NCI-H524 treated with DMSO at 0.1 percent for 48 hours (cell line): ENCODE results near the gene ABCB6.
A peak's percentile ranks its signal among the peaks of the same experiment; 100 is the strongest.
"Not testable (repeated sequence)": the region's sequence is repeated elsewhere in the genome, so short reads cannot be mapped to it uniquely, and the experiment has no call there.

Source experiments
- DNase-seq: peaks from one replicate; lab custom pipeline; 2025; lab: John Stamatoyannopoulos, UW

ABCB6 gene

DNA sequence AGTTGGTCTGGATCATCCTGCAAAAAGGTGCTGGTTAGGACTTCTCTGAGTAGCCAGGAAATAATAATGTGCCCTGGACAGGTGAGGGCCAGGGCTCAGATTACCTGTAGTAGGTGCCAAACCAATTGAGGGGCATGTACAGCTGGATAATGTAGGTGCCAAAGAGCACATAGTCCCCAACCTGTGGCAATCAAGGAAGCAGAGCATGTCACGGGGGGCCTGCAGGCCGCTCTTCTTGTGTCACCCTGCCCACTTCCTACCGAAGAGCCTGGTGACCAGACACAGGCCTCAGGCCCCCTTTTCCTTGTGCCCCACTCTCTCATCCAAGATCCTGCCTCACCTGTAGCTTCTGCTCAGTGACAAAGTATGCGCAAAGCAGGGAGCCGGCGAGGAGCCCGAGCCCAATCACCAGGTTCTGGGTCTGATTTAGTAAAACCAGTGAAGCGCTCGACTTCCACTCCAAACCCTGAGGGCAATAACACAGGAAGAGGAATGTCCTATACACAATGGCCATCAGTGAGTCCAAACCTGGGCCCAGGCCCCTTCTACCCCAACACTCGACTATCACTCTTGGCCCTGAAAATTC is 5.2 kb downstream of the ABCB6 start:
- no peak for DNase-seq

DNA sequence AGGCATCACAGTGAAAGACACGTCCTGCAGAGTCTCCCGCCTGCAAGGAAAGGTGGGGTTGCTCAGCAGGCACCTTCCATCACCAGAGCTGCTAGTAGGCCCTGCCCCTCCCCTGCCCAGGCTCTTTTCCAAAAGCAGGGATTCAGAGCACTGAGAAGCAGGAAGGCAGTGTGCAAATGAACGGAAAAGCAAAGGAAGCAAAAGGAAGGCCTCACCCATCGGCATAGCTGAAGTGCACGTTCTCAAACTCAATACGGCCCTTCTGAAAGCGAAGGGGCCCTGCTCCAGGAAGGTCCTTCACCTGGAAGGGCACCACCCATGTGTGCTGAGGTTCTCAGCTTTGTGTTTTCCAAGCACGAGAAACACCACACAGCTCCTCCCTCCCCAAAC is 5.7 kb downstream of the ABCB6 start:
- no peak for DNase-seq

DNA sequence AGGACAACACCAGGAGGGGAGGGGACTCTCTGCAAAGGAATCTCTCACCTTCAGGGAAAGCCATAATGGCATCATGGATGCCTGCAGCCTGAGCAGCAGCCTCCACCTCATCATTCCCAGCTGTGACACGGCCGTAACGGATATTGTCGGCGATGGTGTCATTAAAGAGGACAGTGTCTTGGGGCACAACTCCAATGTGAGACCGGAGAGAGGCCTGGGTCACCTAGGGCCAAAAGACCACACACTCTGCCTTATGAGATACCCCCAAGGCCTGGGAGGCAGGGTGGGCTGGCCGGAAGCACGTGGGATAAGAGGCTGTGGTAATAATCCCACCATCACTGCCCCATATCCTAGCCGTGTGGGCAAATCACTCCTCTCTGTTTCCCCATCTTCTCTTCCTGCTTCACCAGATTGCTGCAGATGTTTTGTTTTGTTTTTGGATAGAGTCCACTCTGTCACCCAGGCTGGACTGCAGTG is 7.8 kb downstream of the ABCB6 start:
- no peak for DNase-seq

DNA sequence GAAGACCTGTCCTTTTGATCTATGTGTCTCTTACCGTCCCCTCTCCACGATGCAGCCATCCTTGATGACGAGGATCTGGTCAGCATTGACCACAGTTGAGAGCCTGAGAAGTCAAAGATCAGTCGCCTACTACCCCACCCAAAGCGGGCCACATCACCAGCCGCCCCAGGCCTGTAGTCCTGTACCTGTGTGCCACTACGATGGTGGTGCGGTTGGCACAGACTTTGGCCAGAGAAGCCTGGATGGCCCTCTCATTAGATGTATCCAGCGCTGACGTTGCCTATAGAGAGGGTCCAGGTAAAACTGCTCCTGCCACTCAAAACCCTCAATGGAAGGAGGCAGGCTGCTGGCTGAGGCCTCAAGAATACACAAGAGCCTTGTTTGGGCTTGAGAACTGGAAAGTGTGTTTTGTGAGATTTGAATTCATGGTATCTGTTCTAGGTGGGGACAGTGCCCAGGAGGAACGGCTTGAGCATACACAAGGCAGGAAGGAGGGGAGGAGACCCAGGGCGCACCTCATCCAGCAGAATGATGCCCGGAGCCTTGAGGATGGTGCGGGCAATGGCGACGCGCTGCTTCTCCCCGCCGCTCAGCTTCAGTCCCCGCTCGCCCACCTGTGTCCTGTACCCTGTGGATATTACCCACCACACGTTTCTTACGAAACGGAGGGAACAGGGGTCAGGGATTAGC is 8.4 kb downstream of the ABCB6 start:
- no peak for DNase-seq

DNA sequence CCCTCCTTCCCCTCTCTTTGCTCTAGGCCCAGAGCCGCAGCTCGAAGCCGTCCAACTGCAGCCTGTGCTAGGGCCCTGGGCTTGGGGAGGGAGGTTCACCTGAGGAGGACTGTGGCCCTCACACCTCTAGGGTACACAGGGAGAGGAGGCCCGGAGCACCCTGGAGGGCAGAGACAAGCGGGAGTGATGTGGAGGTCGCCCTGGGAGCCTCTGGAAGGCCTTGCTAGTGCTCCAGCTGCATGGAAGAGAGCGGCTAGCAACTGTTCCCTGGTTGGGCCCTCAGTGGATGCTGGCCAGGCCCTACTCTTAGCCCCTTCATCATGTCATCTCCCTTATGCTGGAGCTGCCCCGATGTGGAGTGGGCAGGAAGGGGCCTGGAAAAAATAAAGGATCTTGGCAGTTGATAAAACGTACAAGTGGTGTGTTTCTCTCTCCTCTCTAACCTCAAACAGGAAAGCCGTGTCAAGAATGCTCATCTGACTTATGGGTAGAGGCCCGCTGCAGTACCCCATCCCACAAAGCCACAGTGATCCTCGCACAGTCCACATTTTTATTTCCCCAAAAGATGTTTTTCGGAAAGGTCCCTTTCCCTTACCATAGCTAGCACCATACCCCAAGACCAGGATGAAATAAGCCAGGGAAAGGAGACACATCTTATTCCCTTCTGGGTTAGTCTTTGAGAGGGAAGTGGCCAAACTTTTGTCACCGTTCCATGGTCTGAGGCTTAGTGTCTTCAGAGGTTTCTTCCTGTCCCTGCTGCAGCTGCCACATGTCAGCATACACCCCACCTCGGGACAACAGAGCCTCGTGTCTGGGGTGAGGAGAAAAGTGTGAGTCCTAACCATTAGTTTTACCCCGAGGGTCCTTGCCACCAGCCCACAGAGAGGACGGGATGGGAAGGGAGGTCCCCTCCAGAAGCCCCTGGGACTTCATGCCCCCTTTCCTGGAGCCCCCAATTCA is 9.2 kb downstream of the ABCB6 start:
- DNase-seq: no peak

DNA sequence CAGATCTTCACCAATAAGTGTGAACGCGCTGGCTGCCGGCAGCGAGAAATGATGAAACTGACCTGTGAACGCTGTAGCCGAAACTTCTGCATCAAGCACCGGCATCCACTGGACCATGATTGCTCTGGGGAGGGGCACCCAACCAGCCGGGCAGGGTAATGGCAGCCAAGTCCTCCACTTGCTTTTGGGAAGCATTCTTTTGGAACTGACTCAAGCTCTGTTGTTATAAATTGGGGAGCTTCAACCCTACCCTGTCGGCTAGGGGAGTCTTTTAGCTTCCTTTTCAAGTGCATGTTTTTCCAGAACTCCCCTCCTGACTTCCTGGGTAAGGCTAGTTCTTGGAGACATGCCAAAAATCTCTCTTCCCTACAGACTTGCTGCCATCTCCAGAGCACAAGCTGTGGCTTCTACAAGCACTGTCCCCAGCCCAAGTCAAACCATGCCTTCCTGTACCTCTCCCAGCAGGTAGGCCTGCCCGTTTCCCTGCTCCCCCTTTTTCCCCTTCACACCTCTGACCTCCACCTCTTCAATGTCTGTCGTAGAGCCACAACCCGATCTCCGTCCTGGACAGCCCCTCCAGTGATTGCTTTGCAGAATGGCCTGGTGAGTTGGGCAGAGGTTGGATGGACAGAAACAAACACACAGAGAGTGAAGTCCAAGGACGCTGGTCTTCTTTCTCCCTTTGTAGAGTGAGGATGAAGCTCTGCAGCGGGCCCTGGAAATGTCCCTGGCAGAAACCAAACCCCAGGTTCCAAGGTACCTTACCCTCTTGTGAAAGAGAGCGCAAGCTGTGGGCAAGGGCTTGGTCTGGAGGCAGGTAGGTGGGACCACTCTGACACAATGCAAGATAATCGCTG is 10.6 kb downstream of the ABCB6 start:
- DNase-seq: no peak

DNA sequence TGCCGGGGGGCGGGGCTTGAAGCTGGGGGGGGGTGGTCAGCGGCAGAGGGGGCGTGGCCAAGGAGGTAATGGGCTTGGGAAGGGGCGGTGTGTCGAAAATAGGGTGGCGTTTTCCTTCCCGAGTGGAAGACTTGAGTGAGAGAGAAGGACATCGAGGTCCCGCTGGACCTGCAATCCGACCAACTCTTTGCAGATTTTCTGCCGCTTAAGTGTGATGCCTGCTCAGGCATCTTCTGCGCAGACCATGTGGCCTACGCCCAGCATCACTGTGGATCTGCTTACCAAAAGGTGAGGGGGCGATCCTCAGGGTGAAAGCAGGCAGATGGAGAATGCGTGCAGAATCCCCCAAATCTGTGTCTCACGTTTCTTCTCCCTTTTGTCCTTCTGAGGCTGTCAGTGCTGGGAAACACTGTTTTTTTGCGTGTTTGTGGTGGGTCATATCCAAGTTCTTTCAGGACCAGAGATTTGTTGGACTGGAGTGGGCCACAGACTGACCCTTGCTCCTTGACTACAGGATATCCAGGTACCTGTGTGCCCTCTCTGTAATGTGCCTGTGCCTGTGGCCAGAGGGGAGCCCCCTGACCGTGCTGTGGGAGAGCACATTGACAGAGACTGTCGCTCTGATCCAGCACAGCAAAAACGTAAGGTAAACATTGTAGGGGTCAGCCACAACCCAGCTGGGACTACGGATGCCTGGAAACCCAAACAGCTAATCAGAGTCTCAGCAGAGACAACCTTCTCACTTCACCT is 11.4 kb downstream of the ABCB6 start:
- no peak for DNase-seq

DNA sequence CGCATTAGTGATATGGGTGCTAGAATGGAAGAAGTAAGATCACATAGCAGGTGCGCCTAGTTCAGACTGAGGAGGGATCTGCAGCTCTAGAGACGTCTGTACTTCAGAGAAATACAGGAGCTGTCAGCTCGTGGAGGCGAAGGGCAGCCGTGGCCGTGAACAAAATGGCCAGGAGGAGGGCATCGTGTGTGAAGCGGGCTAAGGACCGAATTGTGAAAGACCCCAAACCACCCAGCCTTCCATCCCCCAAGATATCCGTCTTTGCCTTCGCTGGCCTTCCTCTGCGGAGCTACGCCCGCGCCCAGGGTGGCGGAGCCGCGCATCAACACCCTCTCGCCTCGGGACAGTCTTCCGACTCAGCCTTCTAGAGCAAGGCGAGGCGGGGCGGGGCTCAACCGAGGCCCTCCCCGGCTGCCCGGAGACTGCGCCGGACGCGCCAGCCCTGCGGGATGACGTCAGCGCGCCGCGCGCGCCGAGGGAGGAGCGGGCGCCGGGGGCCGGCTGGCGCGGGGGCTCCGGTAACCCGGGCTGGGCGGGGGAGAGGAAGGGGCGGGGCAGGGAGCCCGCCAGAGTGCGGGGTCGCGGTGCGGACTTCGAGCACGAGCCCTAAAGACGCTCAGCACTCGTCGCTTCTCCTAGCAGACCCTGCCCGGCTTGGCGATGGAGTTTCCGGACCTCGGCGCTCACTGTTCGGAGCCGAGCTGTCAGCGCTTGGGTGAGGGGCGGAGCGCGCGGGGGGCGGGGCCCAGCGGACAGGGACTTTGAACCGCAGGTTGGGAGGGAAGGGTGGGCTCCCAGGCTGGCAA is 12.2 kb downstream of the ABCB6 start, which contains the start of gene ZFAND2B:
TSS of gene ZFAND2B (plus strand) at position 455 of the 806 bp plus-strand sequence. CDS start at position 661, 206 bp downstream.
- peak; percentile 51 for DNase-seq

DNA sequence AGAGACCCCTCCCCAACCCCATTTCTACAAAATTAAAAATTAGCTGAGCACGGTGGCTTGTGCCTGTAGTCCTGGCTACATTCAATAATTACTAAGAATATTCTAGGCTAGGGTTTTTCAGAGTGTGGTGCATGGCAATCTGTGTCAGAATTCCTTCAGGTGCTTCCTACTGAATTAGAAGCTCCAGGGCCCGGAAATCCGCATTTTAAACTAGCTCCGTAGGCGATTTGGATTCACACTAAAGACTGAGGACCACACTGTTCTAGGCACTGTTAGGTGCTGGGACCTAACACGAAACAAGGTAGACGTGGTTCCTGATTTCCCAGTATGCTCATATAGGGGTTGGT is 12.8 kb downstream of the ABCB6 start:
- no peak for DNase-seq

DNA sequence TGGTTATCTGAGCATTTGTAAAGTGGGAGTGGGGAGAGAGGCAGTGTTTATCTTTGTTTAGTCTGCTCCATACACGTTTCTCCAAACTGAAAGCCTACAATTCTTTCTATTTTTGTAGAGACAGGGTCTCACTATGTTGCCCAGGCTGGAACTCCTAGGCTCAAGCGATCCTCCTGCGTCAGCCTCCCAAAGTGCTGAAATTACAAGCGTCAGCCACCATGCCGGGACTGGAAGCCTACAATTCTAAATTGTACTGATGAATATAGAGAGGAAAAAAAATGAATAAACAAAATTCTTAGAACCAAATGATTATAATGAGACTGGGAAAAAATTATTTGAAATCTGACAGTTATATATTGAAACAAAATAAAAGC is 13.6 kb downstream of the ABCB6 start:
- DNase-seq: no peak

DNA sequence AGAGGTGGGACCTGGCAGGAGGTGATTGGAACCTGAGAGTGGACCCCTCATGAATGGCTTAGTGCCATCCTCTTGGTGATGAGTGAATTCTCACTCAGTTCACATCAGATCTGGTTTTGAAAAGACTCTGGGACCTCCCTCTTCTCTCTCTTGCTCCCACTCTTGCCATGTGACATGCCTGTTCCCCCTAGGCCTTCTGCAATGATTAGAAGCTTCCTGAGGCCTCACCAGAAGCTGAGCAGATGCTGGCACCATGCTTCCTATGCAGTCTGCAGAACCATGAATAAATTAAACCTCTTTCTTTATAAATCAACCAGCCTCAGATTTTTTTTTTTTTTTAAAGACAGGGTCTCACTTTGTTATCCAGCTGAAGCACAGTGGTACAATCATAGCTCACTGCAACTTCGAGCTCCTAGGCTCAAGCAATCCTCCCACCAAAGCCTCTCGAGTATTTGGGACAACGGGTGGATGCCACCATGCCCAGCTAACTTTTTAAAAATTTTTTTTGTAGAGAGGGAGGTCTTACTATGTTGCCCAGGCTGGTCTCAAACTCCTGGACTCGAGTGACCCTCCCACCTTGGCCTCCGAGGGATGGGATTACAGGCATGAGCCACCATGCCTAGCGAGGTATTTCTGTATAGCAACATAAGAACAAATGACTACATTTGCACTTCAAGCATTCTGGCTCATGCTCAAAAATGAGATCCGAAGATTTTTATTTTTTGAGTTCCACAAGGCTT is 14.2 kb downstream of the ABCB6 start:
- DNase-seq: no peak

DNA sequence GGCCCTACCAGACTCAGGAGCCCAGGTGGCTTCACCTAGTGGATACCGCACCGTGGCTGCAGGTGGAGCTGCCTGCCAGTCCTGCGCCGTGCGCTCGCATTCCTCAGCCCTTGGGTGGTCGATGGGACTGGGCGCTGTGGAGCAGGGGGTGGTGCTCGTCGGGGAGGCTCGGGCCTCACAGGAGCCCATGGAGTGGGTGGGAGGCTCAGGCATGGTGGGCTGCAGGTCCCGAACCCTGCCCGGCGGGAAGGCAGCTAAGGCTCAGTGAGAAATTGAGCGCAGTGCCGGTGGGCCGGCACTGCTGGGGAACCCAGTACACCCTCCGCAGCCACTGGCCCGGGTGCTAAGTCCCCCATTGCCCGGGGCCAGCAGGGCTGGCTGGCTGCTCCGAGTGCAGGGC is 17.4 kb downstream of the ABCB6 start:
- not testable (repeated sequence) for DNase-seq

DNA sequence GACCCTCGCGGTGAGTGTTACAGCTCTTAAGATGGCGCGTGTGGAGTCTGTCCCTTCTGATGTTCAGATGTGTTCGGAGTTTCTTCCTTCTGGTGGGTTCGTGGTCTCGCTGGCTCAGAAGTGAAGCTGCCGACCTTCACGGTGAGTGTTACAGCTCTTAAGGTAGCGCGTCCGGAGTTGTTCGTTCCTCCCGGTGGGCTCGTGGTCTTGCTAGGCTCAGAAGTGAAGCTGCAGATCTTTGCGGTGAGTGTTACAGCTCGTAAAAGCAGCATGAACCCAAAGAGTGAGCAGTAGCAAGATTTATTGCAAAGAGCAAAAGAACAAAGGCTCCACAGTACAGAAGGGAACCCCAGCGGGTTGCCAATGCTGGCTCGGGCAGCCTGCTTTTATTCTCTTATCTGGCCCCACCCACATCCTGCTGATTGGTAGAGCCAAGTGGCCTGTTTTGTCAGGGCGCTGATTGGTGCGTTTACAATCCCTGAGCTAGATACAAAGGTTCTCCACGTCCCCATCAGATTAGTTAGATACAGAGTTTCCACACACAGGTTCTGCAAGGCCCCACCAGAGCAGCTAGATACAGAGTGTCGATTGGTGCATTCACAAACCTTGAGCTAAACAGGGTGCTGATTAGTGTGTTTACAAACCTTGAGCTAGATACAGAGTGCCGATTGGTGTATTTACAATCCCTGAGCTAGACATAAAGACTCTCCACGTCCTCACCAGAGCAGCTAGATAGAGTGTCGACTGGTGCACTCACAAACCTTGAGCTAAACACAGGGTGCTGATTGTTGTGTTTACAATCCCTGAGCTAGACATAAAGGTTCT is 18.0 kb downstream of the ABCB6 start:
- DNase-seq: not testable (repeated sequence)

DNA sequence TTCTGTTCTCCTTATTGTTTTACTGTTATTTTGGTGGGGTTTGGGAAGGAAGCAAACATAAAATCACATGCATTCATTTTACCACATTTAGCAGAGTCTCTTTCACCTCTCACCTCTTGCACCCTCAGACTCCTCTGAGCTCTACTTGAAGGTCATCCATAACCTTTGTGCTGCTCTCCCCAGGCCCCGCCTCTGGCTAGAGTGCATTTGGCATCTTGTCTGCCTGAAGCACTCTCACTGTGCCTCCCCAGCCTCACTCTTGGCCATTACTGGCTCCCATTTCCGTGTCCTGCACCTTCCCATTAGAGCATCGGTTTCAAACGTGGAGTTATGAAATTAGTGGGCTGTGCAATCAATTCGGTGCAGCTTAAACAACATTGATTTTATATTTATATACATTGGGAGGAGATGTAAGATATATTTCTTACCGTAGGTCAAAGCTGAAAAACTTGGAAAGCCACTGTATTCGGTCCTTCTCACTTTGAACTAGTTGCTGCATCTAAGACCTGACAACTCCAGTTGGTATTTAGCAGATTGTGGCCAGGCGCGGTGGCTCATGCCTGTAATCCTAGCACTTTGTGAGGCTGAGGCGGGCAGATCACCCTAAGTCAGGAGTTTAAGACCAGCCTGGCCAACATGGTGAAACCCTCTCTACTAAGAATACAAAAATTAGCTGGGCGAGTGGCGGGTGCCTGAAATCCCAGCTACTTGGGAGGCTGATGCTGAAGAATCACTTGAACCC is 19.1 kb downstream of the ABCB6 start:
- DNase-seq: no peak

DNA sequence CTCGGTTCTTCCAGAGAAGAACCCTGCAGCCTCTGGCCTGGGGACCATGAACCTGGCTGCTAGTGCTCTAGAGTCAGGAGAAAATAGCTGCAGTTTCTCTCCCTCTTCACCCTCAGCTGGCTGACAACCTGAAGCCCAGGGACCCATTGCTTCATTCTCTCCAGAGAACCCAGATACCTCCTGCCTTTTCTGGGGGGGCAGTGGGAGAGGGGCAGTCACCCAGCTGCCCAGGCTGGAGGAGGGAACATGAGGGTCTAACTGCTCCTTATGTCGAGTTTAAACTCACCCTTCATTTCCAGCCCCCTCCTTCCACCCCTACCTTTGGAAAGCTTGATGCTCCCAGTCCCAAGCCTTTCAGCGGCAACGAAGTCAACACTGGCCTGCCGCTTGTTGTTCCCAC is 19.8 kb downstream of the ABCB6 start:
- no peak for DNase-seq

DNA sequence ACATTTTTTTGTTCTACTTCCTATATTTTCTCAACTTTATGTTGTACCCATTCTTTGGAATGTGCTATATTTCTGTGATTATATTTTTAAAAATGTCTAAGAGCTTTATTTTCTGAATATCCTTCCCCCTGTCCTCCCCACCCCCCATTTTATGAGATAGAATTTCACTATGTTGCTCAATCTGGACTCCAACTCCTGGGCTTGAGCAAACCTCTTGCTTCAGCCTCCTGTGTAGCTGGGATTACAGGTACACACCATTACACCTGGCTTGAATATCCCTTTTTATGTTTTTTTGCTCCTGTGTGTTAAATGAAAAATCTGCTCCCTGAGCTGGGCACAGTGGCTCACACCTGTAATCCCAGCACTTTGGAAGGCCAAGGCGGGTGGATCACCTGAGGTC is 21.4 kb downstream of the ABCB6 start:
- DNase-seq: no peak

DNA sequence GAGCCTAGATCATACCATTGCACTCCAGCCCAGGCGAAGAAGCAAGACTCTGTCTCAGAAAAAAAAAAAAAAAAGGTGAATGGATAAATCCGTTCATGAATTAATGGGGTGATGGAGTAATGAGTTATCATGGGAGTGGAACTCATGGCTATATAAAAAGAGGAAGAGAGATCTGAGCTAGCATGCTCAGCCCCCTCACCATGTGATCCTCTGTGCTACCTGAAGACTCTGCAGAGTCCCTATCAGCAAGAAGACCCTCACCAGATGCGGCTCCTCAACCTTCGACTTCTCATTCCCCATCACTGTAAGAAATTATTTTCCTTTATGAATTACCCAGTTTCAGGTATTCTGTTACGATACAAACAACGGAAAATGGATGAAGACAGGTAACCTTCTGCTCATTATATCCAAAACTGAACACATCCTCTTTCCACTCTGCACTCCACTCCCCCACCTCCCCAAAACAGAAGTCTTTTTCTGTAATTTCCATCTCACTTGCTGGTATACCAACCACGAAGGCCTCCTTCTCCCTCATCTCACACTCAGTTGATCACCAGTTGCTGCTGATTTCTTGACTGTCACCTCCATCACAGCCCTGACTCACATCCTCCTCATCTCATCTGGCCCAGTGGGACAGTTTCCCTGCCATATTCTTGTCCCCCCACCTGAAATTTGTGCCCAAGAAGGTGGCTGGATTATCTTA is 31.9 kb downstream of the ABCB6 start:
- no peak for DNase-seq
